Bronchial epithelial cell (primary cell): ENCODE data around the gene CNKSR2. TPM values are rescaled to one million over a fixed set of nuclear protein-coding genes. Genes with fewer than 3 reads are reported as not detected.

Experiments used
- DNase-seq: peaks from one replicate; pipeline ENCODE4 v3.0.0-alpha.2; 2010; ENCODE audit warnings: low read depth
- FAIRE-seq: peaks from 2 replicates; lab custom pipeline; 2011; peaks lifted over from hg19 to GRCh38; lab: Jason Lieb, UNC
- H3K27me3 ChIP-seq: 2 replicates; pipeline ENCODE4 v1.5.1; 2011; ENCODE audit warnings: low read length; ENCODE audit not compliant: control insufficient read depth, insufficient read depth
- H3K36me3 ChIP-seq: 2 replicates; pipeline ENCODE4 v1.5.1; 2011; ENCODE audit warnings: low read length; ENCODE audit not compliant: control insufficient read depth, insufficient read depth
- H3K4me3 ChIP-seq: 2 replicates; pipeline ENCODE4 v1.5.1; 2011; ENCODE audit warnings: mild to moderate bottlenecking, low read depth, low read length, control low read depth
- total RNA-seq: library from RNA; depleted of rRNA; stranded (reverse); fragments of >200 nt; gene quantifications from 2 replicates; pipeline ENCODE4 v1.2.1, GENCODE V29; 2014
- TF ChIP-seq, protein P1 (sequence below): IDR thresholded peaks from 2 replicates; pipeline ENCODE4 v1.5.1; 2011; ENCODE audit warnings: mild to moderate bottlenecking, moderate library complexity, low read length, control low read depth, inconsistent platforms; ENCODE audit not compliant: insufficient read depth, severe bottlenecking

CNKSR2 gene
- total RNA-seq, 1 donor from 2014 or later = 0.53 TPM

DNA sequence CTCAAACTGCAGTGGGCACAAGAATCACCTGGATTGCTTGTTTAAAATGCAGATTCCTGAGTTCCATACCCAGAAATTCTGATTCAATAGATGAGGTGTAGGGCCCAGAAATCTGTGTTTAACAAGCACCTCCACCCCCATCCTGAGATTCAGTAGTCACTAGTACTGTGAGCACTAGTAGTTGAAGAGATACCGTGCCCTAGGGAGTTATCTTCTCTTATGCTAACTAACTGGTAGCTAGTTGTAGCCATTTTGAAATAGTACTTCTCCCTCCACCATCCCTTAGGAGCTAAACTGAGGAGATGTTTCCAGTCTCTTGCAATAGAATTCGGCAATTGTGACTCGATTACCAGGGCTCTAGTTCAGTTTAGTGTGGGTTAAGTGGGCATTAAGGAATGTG is 265.6 kb downstream of the CNKSR2 start:
- Histone ChIP-seq H3K27me3 (no peaks in the 10 kb centered on the region), H3K36me3 (no peaks in the 10 kb centered on the region)
- no peak for FAIRE-seq

DNA sequence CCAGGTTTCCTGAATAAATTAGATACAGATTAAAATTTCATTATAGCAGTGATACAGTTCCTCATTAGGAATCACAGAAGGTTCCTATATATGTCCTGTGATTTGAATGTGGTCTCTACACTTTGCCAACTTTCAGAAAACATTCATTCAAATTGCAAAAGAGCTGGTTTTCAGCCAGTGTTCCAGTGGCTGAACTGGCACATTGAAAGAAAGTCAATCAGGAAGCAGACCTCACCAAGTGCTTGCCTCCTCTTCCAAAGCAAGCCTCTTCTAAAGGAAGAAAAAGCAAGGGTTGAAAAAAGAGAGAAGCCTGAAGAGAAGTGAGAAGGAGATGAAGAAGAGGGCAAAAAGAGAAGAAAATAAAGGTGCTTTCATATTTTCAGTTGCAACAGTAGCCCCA is 271.2 kb downstream of the CNKSR2 start:
- TF ChIP-seq, protein P1, sequence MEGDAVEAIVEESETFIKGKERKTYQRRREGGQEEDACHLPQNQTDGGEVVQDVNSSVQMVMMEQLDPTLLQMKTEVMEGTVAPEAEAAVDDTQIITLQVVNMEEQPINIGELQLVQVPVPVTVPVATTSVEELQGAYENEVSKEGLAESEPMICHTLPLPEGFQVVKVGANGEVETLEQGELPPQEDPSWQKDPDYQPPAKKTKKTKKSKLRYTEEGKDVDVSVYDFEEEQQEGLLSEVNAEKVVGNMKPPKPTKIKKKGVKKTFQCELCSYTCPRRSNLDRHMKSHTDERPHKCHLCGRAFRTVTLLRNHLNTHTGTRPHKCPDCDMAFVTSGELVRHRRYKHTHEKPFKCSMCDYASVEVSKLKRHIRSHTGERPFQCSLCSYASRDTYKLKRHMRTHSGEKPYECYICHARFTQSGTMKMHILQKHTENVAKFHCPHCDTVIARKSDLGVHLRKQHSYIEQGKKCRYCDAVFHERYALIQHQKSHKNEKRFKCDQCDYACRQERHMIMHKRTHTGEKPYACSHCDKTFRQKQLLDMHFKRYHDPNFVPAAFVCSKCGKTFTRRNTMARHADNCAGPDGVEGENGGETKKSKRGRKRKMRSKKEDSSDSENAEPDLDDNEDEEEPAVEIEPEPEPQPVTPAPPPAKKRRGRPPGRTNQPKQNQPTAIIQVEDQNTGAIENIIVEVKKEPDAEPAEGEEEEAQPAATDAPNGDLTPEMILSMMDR = no peak
- H3K27me3 ChIP-seq = no peaks in the 10 kb centered on the region
- FAIRE-seq (no peak), DNase-seq (no peak)
- no peak overlapping the region for H3K4me3 ChIP-seq
- no peaks in the 10 kb centered on the region for H3K36me3 ChIP-seq

More for the DNA sequence above, 265.6 kb downstream of the CNKSR2 start:
- TF ChIP-seq, protein P1 = no peak
- H3K4me3 ChIP-seq = no peak overlapping the region
- no peak for DNase-seq

DNA sequence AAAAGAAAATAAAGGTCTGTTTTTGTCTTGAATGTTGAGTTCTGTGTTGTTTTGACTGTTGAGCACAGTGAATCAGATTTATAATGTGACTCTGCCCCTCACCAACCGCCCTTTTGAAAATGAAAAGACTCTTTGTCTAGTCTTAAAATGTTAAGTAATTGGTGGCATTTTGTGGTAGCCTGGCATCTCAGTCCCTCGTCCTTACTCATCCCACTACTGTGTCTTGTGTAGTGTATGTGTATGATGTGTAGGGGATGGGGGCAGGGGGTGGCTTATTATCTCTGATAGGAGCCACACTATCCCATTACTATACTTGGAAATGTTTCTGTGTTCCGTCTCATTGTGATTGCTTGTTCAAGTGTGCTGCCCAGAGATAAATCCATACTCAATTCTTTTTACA is 271.7 kb downstream of the CNKSR2 start:
- FAIRE-seq = no peak
- H3K36me3 ChIP-seq = no peaks in the 10 kb centered on the region
- no peak overlapping the region for H3K4me3 ChIP-seq
- no peak for DNase-seq
- H3K27me3 ChIP-seq = no peaks in the 10 kb centered on the region
- TF ChIP-seq, protein P1 = no peak

DNA sequence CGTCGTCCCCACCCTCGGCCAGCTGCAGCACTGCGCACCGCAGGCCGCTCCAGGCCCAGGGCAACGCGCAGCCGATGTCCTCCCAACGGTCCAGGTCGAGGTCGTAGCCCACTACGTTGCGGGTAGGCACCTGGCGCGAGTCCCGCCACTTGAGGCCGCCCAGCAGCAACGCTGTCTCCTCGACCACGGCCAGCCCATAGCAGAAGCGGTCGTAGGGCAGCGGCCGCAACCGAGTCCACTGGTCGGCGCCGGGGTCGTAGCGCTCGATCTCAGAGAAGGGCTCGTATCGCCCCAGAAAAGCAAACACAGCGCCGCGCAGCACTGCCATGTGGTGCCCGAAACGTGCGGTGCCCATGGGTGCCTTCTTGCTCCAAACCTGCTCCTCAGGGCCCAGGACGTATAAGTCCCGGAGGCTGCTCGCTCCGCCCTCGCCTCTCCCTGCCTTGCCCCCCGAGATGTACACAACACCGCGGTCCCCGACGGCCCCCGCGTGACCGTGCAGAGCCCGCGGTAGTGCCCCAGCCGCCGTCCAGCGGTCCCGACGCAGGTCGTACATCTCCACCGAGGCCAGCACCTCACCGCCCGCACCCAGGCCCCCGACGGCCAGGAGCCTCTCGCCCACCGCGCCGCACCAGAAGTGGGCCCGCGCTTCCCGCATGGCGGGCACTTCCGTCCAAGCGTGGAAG is 281.8 kb downstream of the CNKSR2 start:
- FAIRE-seq (no peak), DNase-seq (no peak)
- Histone ChIP-seq H3K4me3 (no peak overlapping the region), H3K27me3 (peaks cover 2% of the 10 kb centered on the region), H3K36me3 (no peaks in the 10 kb centered on the region)
- TF ChIP-seq, protein P1 = no peak

DNA sequence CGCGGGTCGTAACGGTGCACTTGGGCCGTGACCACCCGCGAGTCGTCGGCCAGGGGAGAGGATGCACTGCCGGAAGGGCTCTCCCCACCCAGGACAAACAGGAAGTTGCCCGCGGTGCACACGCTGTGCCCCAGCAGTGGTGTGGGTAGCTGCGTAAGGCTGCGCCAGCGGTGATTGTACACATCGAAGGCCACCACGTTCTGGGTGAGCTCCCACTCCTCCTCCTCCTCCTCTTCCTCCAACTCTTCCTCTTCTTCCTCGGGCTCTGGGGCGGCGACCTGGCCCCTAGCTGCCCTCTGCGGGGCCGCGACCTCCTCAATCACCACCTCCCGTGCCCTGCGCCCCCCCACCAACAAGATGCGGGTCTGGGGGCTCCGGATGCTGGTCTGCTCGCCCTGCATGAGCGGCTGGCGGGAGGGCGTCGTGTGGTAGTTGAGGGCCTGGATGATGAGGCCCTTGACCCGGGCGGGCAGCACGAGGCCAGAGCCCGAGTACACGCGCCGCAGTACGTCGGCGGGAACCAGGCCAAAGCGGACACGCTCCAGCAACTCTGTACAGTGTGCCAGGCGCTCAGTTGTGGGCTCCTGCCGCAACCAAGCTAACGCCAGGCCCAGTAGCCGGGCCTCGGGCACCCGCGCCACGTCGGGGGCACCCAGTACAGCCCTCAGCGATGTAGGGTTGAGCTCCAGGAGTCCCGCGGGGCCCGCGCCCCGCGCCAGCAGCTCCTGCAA is 282.5 kb downstream of the CNKSR2 start:
- Histone ChIP-seq H3K27me3 (peaks cover 2% of the 10 kb centered on the region), H3K36me3 (no peaks in the 10 kb centered on the region), H3K4me3 (no peak overlapping the region)
- DNase-seq = no peak
- FAIRE-seq = no peak
- TF ChIP-seq, protein P1 = no peak
